Measurements from ENCODE around the gene SYT7. TPM values are rescaled to one million over a fixed set of nuclear protein-coding genes. Genes with fewer than 3 reads are reported as not detected.
"Not testable (repeated sequence)": the region's sequence is repeated elsewhere in the genome, so short reads cannot be mapped to it uniquely, and the experiment has no call there.

SYT7 gene
- total and polyA plus RNA-seq, 10 of the 15 experiments (the other 5 are each of a cell fraction or from before 2014, with no cell fraction given) = not detected

DNA sequence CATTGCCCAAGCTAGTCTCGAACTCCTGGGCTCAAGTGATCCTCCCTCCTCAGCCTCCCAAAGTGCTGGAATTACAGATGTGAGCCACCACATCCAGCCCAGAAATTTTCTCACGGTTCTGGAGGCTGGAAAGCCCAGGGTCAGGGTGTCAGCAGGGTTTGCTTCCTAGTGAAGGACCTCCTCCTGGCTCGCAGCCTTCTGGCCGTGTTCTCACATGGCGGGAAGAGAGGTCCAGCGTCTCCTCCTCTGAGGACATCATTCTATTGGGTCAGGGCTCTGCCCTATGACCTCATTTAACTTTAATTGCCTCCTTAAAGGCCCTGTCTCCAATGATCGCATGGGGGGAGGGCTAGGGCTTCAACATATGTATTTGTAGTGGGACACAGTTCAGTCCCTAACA is 112.9 kb downstream of the SYT7 start:
- Histone ChIP-seq H3K27ac (ENCODE audit: control insufficient read depth, insufficient read depth) (no peak overlapping the region), H3K27me3 (replicated peaks in 1 of 2; ENCODE audit: control insufficient read depth in 2 of 2, insufficient read depth in 2 of 2, low read length in 1 of 2) (no peaks in the 10 kb centered on the region), H4K20me1 (ENCODE audit: control insufficient read depth, insufficient read depth) (no peaks in the 10 kb centered on the region), H3K4me3 (no peak overlapping the region), H2AFZ (ENCODE audit: control insufficient read depth, low read depth, low read length) (no peak overlapping the region), H3K9ac (ENCODE audit: control insufficient read depth, insufficient read depth, low read length) (no peak overlapping the region), H3K79me2 (ENCODE audit: control insufficient read depth, insufficient read depth, low read length) (no peaks in the 10 kb centered on the region), H3K36me3 (ENCODE audit: control insufficient read depth in 2 of 2, insufficient read depth in 2 of 2, low read length in 1 of 2) (no peaks in the 10 kb centered on the region; a peak in 1 of 4 replicates), H3K9me3 (replicated peaks; ENCODE audit: control insufficient read depth, insufficient read depth, low read length) (no peaks in the 10 kb centered on the region; the same call in 1 of the 3 replicates), H3K4me2 (ENCODE audit: control insufficient read depth, insufficient read depth) (no peak overlapping the region), H3K4me1 (ENCODE audit: control insufficient read depth, insufficient read depth, low read length) (no peaks in the 10 kb centered on the region)
- in situ Hi-C loops (cut with MboI) (no loop called here), intact Hi-C loops (cut with micrococcal nuclease; ENCODE audit: unreplicated experiment) (no loop called here)
- ChIA-PET CTCF (interaction anchor here (2.2 kb wide), 1 partner anchor 14 kb away, joined by 7 read pairs; a partner anchor contains a TSS), POLR2A (no interaction called here), RAD21 (ENCODE audit: unreplicated experiment) (no interaction called here), SMC1A (ENCODE audit: uncharacterized antibody, unreplicated experiment) (no interaction called here)
- no peak for FAIRE-seq
- WGBS (ENCODE audit: insufficient coverage, insufficient replicate concordance, low lambda C conversion rate, missing lambda C conversion rate) = 98% methylated on average over 7 of the region's 7 CpGs
- BruUV-seq (replicated peaks) = no TSS peak
- DNase-seq (ENCODE audit: low read depth, low spot score) = no peak
- ATAC-seq = no peak
- TF ChIP-seq STAT1 (conservative IDR thresholded peaks at IDR 0.05) = no peak
- no peak for TF ChIP-seq CREM (IDR thresholded peaks at IDR 0.05; ENCODE audit: low read depth)
- TF ChIP-seq WRNIP1 (IDR thresholded peaks at IDR 0.05; ENCODE audit: borderline replicate concordance, low read depth, low read length) = no peak
- TF ChIP-seq CBFB (IDR thresholded peaks at IDR 0.05; ENCODE audit: low read depth) = no peak
- no peak for TF ChIP-seq CBX3 (IDR thresholded peaks at IDR 0.05; ENCODE audit: borderline replicate concordance, low read depth)
- no peak for TF ChIP-seq NFXL1 (IDR thresholded peaks at IDR 0.05; ENCODE audit: borderline replicate concordance)
- TF ChIP-seq USF1 (IDR thresholded peaks at IDR 0.05; ENCODE audit: borderline replicate concordance, extremely low read length, insufficient read depth, low read depth, low read length) = no peak
- no peak for TF ChIP-seq MTA2 (IDR thresholded peaks at IDR 0.05; ENCODE audit: low read depth)
- TF ChIP-seq NR2F1 (conservative IDR thresholded peaks at IDR 0.05) = no peak
- no peak for TF ChIP-seq CBX5 (IDR thresholded peaks at IDR 0.05; ENCODE audit: low read depth)
- no peak for TF ChIP-seq E4F1 (IDR thresholded peaks at IDR 0.05; ENCODE audit: borderline replicate concordance, partially characterized antibody)
- TF ChIP-seq IKZF1 (conservative IDR thresholded peaks at IDR 0.05) = no peak

DNA sequence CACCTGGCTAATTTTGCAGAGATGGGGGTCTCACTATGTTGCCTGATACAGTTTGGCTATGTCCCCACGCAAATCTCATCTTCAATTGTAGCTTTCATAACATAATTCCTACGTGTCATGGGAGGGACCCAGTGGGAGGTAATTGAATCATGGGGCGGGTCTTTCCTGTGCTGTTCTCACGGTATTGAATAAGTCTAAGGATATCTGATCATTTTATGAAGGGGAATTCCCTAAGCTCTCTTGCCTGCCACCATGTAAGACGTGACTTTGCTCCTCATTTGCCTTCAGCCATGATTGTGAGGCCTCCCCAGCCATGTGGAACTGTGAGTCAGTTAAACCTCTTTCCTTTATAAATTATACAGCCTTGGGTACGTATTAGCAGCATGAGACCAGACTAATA is 113.3 kb downstream of the SYT7 start:
- SMC1A ChIA-PET (ENCODE audit: uncharacterized antibody, unreplicated experiment); intact Hi-C loops (cut with micrococcal nuclease; ENCODE audit: unreplicated experiment); H2AFZ ChIP-seq (ENCODE audit: control insufficient read depth, low read depth, low read length); H4K20me1 ChIP-seq (ENCODE audit: control insufficient read depth, insufficient read depth); POLR2A ChIA-PET; H3K4me2 ChIP-seq (ENCODE audit: control insufficient read depth, insufficient read depth); FAIRE-seq; in situ Hi-C loops (cut with MboI); H3K9ac ChIP-seq (ENCODE audit: control insufficient read depth, insufficient read depth, low read length); H3K36me3 ChIP-seq (ENCODE audit: control insufficient read depth in 2 of 2, insufficient read depth in 2 of 2, low read length in 1 of 2); H3K9me3 ChIP-seq (replicated peaks; ENCODE audit: control insufficient read depth, insufficient read depth, low read length); RAD21 ChIA-PET (ENCODE audit: unreplicated experiment); ATAC-seq; H3K79me2 ChIP-seq (ENCODE audit: control insufficient read depth, insufficient read depth, low read length); H3K27ac ChIP-seq (ENCODE audit: control insufficient read depth, insufficient read depth); H3K27me3 ChIP-seq (replicated peaks in 1 of 2; ENCODE audit: control insufficient read depth in 2 of 2, insufficient read depth in 2 of 2, low read length in 1 of 2); DNase-seq (ENCODE audit: low read depth, low spot score); BruUV-seq (replicated peaks); H3K4me1 ChIP-seq (ENCODE audit: control insufficient read depth, insufficient read depth, low read length); H3K4me3 ChIP-seq: not testable (repeated sequence)
- 81% methylated on average over 6 of the region's 6 CpGs for WGBS (ENCODE audit: insufficient coverage, insufficient replicate concordance, low lambda C conversion rate, missing lambda C conversion rate)
- CTCF ChIA-PET = interaction anchor here (2.2 kb wide), 1 partner anchor 14 kb away, joined by 7 read pairs; a partner anchor contains a TSS

All from GM12878 (cell line).